SIG-M5 treated with dmso at 0.1 percent for 504 hours (cell line): ENCODE data around the gene NAALAD2.
"Not testable (repeated sequence)": the region's sequence is repeated elsewhere in the genome, so short reads cannot be mapped to it uniquely, and the experiment has no call there.

Experiments used
- DNase-seq: peaks from one replicate; lab custom pipeline; 2025; ENCODE audit not compliant: unreplicated experiment; lab: John Stamatoyannopoulos, UW

NAALAD2 gene

DNA sequence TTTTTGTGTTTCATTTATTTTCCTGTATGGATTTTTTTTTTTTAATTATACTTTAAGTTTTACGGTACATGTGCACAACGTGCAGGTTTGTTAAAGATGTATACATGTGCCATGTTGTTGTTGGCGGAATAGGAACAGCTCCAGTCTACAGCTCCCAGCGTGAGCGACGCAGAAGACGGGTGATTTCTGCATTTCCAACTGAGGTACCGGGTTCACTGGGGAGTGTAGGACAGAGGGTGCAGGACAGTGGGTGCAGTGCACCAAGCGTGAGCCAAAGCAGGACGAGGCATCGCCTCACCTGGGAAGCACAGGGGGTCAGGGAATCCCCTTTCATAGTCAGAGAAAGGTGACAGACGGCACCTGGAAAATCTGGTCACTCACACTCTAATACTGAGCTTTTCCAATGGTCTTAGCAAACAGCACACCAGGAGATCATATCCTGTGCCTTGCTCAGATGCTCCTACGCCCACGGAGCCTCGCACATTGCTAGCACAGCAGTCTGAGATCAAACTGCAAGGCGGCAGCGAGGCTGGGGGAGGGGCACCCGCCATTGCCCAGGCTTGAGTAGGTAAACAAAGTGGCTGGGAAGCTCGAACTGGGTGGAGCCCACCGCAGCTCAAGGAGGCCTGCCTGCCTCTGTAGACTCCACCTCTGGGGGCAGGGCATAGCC lies 105.6 kb downstream of the NAALAD2 start:
- DNase-seq = not testable (repeated sequence)

DNA sequence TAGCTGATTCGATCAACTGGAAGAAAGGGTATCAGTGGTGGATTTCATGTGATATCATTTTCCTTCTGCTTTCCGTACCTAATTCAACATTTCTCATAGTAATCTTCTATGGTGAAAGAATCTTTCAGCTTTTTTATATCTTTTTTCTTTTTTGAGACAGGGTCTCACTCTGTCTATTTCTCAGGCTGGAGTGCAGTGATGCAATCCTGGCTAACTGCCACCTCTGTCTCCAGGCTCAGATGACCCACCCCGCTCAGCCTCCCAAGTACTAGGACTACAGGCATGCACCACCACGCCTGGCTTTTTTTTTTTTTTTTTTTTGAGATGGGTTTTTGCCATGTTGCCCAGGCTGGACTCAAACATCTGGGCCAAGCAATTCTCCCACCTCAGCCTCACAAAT lies 107.0 kb downstream of the NAALAD2 start:
- DNase-seq = no peak
